Keratinocyte (primary cell): Measurements from ENCODE around the gene CACNA1C. TPM values are rescaled to one million over a fixed set of nuclear protein-coding genes. Genes with fewer than 3 reads are reported as not detected.

Experiments
- DNase-seq: peaks from one replicate; pipeline ENCODE4 v3.0.0-alpha.2; 2011; ENCODE audit warnings: low read depth, missing footprints, low spot score
- FAIRE-seq: peaks from 2 replicates; lab custom pipeline; 2011; peaks lifted over from hg19 to GRCh38; lab: Jason Lieb, UNC
- H2AFZ ChIP-seq: 2 replicates; pipeline ENCODE4 v1.6.0; 2012; ENCODE audit warnings: low read length, control low read depth, inconsistent platforms; ENCODE audit not compliant: control insufficient read depth
- H3K27ac ChIP-seq: 2 replicates; pipeline ENCODE4 v1.5.1; 2011; ENCODE audit warnings: low read length; ENCODE audit not compliant: control insufficient read depth, insufficient read depth
- H3K27me3 ChIP-seq: 3 replicates; pipeline ENCODE4 v1.6.0; 2011; ENCODE audit warnings: low read length; ENCODE audit not compliant: control insufficient read depth, insufficient read depth; ENCODE audit errors: extremely low read depth
- H3K36me3 ChIP-seq, 2 experiments: 2 replicates in 1 of 2; 3 replicates in 1 of 2; pipeline ENCODE4 v1.5.1; 2011; ENCODE audit warnings: low read length in 2 of 2, mild to moderate bottlenecking in 1 of 2; ENCODE audit not compliant: control insufficient read depth in 2 of 2, insufficient read depth in 2 of 2; ENCODE audit errors: extremely low read depth in 1 of 2
- H3K4me1 ChIP-seq: 3 replicates; pipeline ENCODE4 v1.5.1; 2011; ENCODE audit warnings: low read length; ENCODE audit not compliant: control insufficient read depth, insufficient read depth; ENCODE audit errors: extremely low read depth
- H3K4me2 ChIP-seq: 3 replicates; pipeline ENCODE4 v1.6.0; 2011; ENCODE audit warnings: low read depth, low read length; ENCODE audit not compliant: control insufficient read depth, insufficient read depth; ENCODE audit errors: extremely low read depth
- H3K4me3 ChIP-seq, 3 experiments: fragments of 200-600 bp in 1 of 3; sonication (generic) in 1 of 3; 2 replicates in 2 of 3; 3 replicates in 1 of 3; pipeline ENCODE4 v1.5.1; 2011 to 2016; ENCODE audit warnings: low read length in 3 of 3, mild to moderate bottlenecking in 3 of 3, control low read depth in 2 of 3, inconsistent platforms in 1 of 3, low read depth in 1 of 3, mixed read lengths in 1 of 3, mixed run types in 1 of 3, moderate library complexity in 1 of 3; ENCODE audit not compliant: control insufficient read depth in 2 of 3, insufficient read depth in 2 of 3; ENCODE audit errors: extremely low read depth in 1 of 3
- H3K79me2 ChIP-seq: 2 replicates; pipeline ENCODE4 v1.6.0; 2012; ENCODE audit warnings: low read length; ENCODE audit not compliant: control insufficient read depth, insufficient read depth
- H3K9ac ChIP-seq: 3 replicates; pipeline ENCODE4 v1.6.0; 2011; ENCODE audit warnings: low read length; ENCODE audit not compliant: control insufficient read depth, insufficient read depth; ENCODE audit errors: extremely low read depth
- H3K9me1 ChIP-seq: 3 replicates; pipeline ENCODE4 v1.6.0; 2011; ENCODE audit warnings: low read length; ENCODE audit not compliant: control insufficient read depth, insufficient read depth; ENCODE audit errors: extremely low read depth
- H3K9me3 ChIP-seq: 2 replicates; pipeline ENCODE4 v1.5.1; 2012; ENCODE audit warnings: low read depth, low read length; ENCODE audit not compliant: control insufficient read depth
- H4K20me1 ChIP-seq: 3 replicates; pipeline ENCODE4 v1.6.0; 2011; ENCODE audit warnings: low read length; ENCODE audit not compliant: control insufficient read depth, insufficient read depth; ENCODE audit errors: extremely low read depth
- EZH2 ChIP-seq: IDR thresholded peaks from one replicate; pipeline ENCODE4 v1.6.1; 2012; ENCODE audit warnings: inconsistent platforms, mild to moderate bottlenecking, low read length, moderate library complexity
- dilution Hi-C: fragments of 300-500 bp; cut with MboI; formaldehyde crosslinking; loops from one replicate; pipeline ENCODE4 v1.7.0; 2020; ENCODE audit warnings: low sequenced_read_pairs; ENCODE audit not compliant: extremely low pct_ligation_motif_present
- polyA plus RNA-seq, 5 experiments: library from polyadenylated mRNA; depleted of rRNA in 3 of 5; stranded (reverse) in 3 of 5; stranded (forward) in 1 of 5; unstranded in 1 of 5; fragments of >200 nt; gene quantifications; 1 replicate in 1 of 5; 2 replicates in 3 of 5; 3 replicates in 1 of 5; pipeline versions ENCODE4 v1.2.1 to v1.2.3, GENCODE V29; 2011 to 2012; ENCODE audit warnings: missing spikeins in 2 of 5, low read depth in 1 of 5, low replicate concordance in 1 of 5
- TF ChIP-seq, protein P1 (sequence below), 3 experiments: IDR thresholded peaks in 1 of 3; conservative IDR thresholded peaks in 1 of 3; optimal IDR thresholded peaks in 1 of 3; 2 replicates in 2 of 3; 3 replicates in 1 of 3; pipeline versions ENCODE3 to v1.5.1; 2011; ENCODE audit warnings: low read length in 3 of 3, mild to moderate bottlenecking in 3 of 3, moderate library complexity in 2 of 3, control low read depth in 1 of 3, inconsistent platforms in 1 of 3; ENCODE audit not compliant: insufficient read depth in 2 of 3; ENCODE audit errors: extremely low read depth in 1 of 3

CACNA1C gene
- polyA plus RNA-seq, 1 donor (not counting 4 experiments of a cell fraction or from before 2014, with no cell fraction given): not detected

DNA sequence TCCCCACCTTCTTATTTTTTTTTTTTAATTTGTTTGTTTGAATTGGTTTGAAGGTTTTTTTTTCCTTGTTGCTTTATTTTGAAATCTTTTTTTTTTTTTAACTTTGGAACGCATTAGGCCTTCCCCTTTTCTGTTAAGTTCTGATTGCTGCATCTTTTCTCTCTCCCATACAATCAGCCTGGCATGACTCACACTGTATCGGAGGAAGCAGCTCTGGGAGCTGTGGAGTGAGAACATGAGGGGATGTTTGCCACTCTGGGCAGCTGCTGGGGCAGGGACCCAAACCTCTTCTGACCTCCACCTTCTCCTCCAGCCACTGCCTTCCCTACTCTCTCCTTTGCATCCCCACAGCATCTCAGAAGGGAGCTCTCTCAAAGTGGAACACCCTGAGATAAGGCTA is 581.7 kb downstream of the CACNA1C start:
- dilution Hi-C loops: no loop called here
- Histone ChIP-seq H2AFZ (no peak overlapping the region), H3K4me2 (no peak overlapping the region), H3K9me3 (no peaks in the 10 kb centered on the region), H3K27me3 (peaks cover 6% of the 10 kb centered on the region), H3K4me3 (no peak overlapping the region), H4K20me1 (no peaks in the 10 kb centered on the region), H3K4me1 (no peaks in the 10 kb centered on the region), H3K9me1 (no peaks in the 10 kb centered on the region), H3K79me2 (no peaks in the 10 kb centered on the region), H3K36me3 (no peaks in the 10 kb centered on the region), H3K27ac (no peak overlapping the region), H3K9ac (no peak overlapping the region)
- DNase-seq: no peak
- no peak for FAIRE-seq
- TF ChIP-seq, protein P1, sequence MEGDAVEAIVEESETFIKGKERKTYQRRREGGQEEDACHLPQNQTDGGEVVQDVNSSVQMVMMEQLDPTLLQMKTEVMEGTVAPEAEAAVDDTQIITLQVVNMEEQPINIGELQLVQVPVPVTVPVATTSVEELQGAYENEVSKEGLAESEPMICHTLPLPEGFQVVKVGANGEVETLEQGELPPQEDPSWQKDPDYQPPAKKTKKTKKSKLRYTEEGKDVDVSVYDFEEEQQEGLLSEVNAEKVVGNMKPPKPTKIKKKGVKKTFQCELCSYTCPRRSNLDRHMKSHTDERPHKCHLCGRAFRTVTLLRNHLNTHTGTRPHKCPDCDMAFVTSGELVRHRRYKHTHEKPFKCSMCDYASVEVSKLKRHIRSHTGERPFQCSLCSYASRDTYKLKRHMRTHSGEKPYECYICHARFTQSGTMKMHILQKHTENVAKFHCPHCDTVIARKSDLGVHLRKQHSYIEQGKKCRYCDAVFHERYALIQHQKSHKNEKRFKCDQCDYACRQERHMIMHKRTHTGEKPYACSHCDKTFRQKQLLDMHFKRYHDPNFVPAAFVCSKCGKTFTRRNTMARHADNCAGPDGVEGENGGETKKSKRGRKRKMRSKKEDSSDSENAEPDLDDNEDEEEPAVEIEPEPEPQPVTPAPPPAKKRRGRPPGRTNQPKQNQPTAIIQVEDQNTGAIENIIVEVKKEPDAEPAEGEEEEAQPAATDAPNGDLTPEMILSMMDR (optimal IDR thresholded peaks at IDR 0.05 in 1 of 3, IDR thresholded peaks at IDR 0.05 in 1 of 3, conservative IDR thresholded peaks at IDR 0.05 in 1 of 3; ENCODE audit: extremely low read depth in 1 of 3, insufficient read depth in 2 of 3, low read length in 3 of 3): no peak
- TF ChIP-seq EZH2: no peak

DNA sequence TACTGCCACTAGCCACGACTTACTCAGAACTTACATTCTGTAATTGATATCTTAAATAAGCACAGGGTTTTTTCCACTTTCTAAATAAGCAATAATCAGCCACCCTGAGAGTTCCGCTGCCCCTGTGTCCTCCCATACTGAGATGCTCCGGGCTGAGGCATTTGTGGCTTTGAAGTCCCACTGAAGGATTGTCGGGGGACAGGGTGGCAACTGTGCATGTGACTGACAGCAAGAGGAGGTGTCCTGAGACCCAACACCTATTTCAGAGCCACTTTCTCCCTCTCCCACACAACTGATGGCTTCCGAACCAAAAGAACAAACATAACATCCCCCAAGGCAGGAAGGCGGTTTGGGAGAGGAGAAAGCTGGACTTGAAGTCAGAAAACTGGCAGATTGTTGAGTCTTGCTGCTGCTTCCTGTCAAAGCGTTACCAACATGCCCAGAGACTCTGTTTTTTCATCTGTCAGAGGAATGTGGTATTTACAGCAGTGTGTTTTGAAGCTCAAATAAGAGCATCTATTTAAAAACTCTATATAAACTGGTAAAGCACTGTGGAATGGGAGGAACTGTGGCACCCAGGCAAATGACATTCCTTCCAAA is 584.1 kb downstream of the CACNA1C start:
- Histone ChIP-seq H3K9me3 (no peaks in the 10 kb centered on the region), H3K9ac (no peak overlapping the region), H3K27me3 (peaks cover 3% of the 10 kb centered on the region), H3K27ac (no peak overlapping the region), H3K4me2 (no peak overlapping the region), H2AFZ (no peak overlapping the region), H3K4me3 (no peak overlapping the region), H3K79me2 (no peaks in the 10 kb centered on the region), H3K4me1 (peaks cover 4% of the 10 kb centered on the region), H3K9me1 (no peaks in the 10 kb centered on the region), H4K20me1 (no peaks in the 10 kb centered on the region), H3K36me3 (no peaks in the 10 kb centered on the region)
- no peak for TF ChIP-seq EZH2
- TF ChIP-seq, protein P1 (optimal IDR thresholded peaks at IDR 0.05 in 1 of 3, IDR thresholded peaks at IDR 0.05 in 1 of 3, conservative IDR thresholded peaks at IDR 0.05 in 1 of 3; ENCODE audit: extremely low read depth in 1 of 3, insufficient read depth in 2 of 3, low read length in 3 of 3): no peak
- DNase-seq (no peak), FAIRE-seq (no peak)
- dilution Hi-C loops: no loop called here
